AG04450 (cell line): ENCODE results near the gene GIT2. TPM values are rescaled to one million over a fixed set of nuclear protein-coding genes. Genes with fewer than 3 reads are reported as not detected.

Experiments
- CTCF ChIA-PET: fragments of 300-600, 350-600 bp; formaldehyde crosslinking; extraction: SDS; loops from one replicate; lab custom pipeline; 2022; ENCODE audit warnings: antibody characterized with exemption, inconsistent platforms; lab: Charles Lee
- POLR2A ChIA-PET: fragments of 350-600 bp; formaldehyde crosslinking; extraction: SDS; loops from one replicate; lab custom pipeline; 2021; ENCODE audit warnings: antibody characterized with exemption, inconsistent platforms; lab: Yijun Ruan, JAX
- DNase-seq: peaks from one replicate; pipeline ENCODE4 v3.0.0-alpha.2; 2011; ENCODE audit warnings: low read depth, low spot score
- H3K27ac ChIP-seq: one replicate; pipeline ENCODE4 v1.5.1; 2012; ENCODE audit warnings: low read depth, low read length, control low read depth
- H3K27me3 ChIP-seq: one replicate; pipeline ENCODE4 v1.6.0; 2012; ENCODE audit warnings: low read length; ENCODE audit not compliant: control insufficient read depth, insufficient read depth
- H3K4me3 ChIP-seq: 2 replicates; pipeline ENCODE4 v1.5.1; 2011; ENCODE audit warnings: mild to moderate bottlenecking, low read depth, low read length, control low read depth
- H3K9me3 ChIP-seq: 2 replicates; pipeline ENCODE4 v1.5.1; 2012; ENCODE audit warnings: low read length; ENCODE audit not compliant: control insufficient read depth, insufficient read depth
- CTCF ChIP-seq: IDR thresholded peaks from 2 replicates; pipeline ENCODE4 v1.5.1; 2011; ENCODE audit warnings: low read depth, low read length, control low read depth, inconsistent platforms
- polyA plus RNA-seq: library from polyadenylated mRNA; depleted of rRNA; stranded (reverse); fragments of >200 nt; gene quantifications from 2 replicates; pipeline ENCODE4 v1.2.3, GENCODE V29; 2011

Gene GIT2
- polyA plus RNA-seq, 1 experiment: 57.9 TPM

GRCh38 chr12:109923481-109924245 is 72.5 kb downstream of the GIT2 start:
- Histone ChIP-seq H3K9me3 (no peaks in the 10 kb centered on the region; the same call in 1 of the 2 replicates), H3K27me3 (no peaks in the 10 kb centered on the region), H3K27ac (no peak overlapping the region), H3K4me3 (no peak overlapping the region)
- POLR2A ChIA-PET: no interaction called here
- CTCF ChIA-PET: no interaction called here
- TF ChIP-seq CTCF: no peak
- DNase-seq: no peak

- Histone ChIP-seq H3K9me3 (no peaks in the 10 kb centered on the region; the same call in 1 of the 2 replicates), H3K4me3 (no peak overlapping the region), H3K27ac (no peak overlapping the region), H3K27me3 (no peaks in the 10 kb centered on the region)
- POLR2A ChIA-PET: no interaction called here
- CTCF ChIA-PET: no interaction called here
- TF ChIP-seq CTCF: no peak
- no peak for DNase-seq
Measured at GRCh38 chr12:109923038-109923437, 73.1 kb downstream of the GIT2 start.

- DNase-seq: no peak
- Histone ChIP-seq H3K27me3 (no peaks in the 10 kb centered on the region), H3K4me3 (no peak overlapping the region), H3K27ac (no peak overlapping the region), H3K9me3 (no peaks in the 10 kb centered on the region; the same call in 1 of the 2 replicates)
- CTCF ChIA-PET: interaction anchor here (0.6 kb wide), 1 partner anchor 57 kb away, joined by 3 read pairs; no protein-coding TSS in a partner anchor
- POLR2A ChIA-PET: interaction anchor here (0.7 kb wide), 1 partner anchor 24 kb away, joined by 3 read pairs; no protein-coding TSS in a partner anchor
- no peak for TF ChIP-seq CTCF
Measured at GRCh38 chr12:109921982-109922381, 74.2 kb downstream of the GIT2 start.

GRCh38 chr12:109920261-109920780 is 75.8 kb downstream of the GIT2 start:
- TF ChIP-seq CTCF: no peak
- CTCF ChIA-PET: interaction anchor here (0.7 to 0.8 kb wide), 2 partner anchors 19 to 122 kb away, joined by 3 to 4 read pairs; no protein-coding TSS in a partner anchor
- POLR2A ChIA-PET: no interaction called here
- no peak overlapping the region for H3K27ac ChIP-seq
- H3K9me3 ChIP-seq: no peaks in the 10 kb centered on the region
- no peaks in the 10 kb centered on the region for H3K27me3 ChIP-seq
- no peak for DNase-seq
- H3K4me3 ChIP-seq: no peak overlapping the region

GRCh38 chr12:109919456-109919855 is 76.7 kb downstream of the GIT2 start:
- Histone ChIP-seq H3K27ac (no peak overlapping the region), H3K4me3 (no peak overlapping the region), H3K27me3 (no peaks in the 10 kb centered on the region), H3K9me3 (no peaks in the 10 kb centered on the region)
- ChIA-PET POLR2A (no interaction called here), CTCF (interaction anchor here (0.6 to 0.7 kb wide), 2 partner anchors 9 to 18 kb away, joined by 3 read pairs; no protein-coding TSS in a partner anchor)
- TF ChIP-seq CTCF: no peak
- no peak for DNase-seq
